Activated CD4-positive, alpha-beta T cell treated with anti-CD3 and anti-CD28 coated beads for 48 hours (primary cell): ENCODE data around the gene UBE2I.
"Not testable (repeated sequence)": the region's sequence is repeated elsewhere in the genome, so short reads cannot be mapped to it uniquely, and the experiment has no call there.

ENCODE experiments used
- DNase-seq: peaks from one replicate; pipeline ENCODE4 v3.0.0-alpha.2; 2020

Gene UBE2I

DNA sequence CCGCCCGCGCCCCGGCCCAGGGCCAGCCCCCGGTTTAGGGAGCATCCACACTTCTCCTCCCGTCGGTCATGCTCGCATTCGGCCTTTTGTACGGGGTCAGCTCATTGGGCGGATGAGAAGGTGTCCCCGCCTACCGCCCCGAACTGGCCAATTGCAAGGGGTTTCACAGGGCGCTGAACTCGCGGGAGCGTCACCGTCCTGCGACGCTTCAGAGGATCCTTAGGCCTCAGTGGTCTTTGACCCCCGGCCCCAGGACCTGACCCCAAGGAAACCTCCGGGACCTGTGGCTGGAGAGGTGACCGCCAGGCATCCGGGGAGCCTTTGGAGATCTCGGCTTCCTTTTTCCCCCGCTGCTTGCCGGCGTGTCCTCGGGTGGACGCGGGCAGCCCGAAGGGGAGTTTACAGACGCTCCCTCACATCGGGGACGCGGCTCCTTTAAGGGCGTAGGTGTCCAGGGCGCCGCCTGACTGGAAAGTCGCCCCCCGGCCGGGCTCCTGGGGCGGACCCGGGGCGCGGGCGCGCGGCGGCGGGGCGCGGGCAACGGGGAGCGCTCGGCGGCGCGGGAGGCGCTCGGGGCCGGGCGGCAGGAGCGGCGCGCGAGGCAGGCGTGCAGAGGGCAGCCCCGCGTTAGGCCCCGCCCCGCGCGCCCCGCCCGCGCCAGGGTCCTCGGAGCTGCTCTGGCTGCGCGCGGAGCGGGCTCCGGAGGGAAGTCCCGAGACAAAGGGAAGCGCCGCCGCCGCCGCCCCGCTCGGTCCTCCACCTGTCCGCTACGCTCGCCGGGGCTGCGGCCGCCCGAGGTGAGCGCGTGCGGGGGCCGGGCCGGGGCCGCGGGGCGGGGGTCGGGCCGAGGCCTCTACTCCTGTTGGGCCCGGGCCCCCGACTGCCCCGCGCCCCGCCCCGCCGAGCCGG is at the start of gene UBE2I:
TSS of gene UBE2I (plus strand) at position 660 of the 909 bp plus-strand sequence. CDS start 4,395 bp downstream, outside the sequence.
- DNase-seq: peak; percentile 98

DNA sequence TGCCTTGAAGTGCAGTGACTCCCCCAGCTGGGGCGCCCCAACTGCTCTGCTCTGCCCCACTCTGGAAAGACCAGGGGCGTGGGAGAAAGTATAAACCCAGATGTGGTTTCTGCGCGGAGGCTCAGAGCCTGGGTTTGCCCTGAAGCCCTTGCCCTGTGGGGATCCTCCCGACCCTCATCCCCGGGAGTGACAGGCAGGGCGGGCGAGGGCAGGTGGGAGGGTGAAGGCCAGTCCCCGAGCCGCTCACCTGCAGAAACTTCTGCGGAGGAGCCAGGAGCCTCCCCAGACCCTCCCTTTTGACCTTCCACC is 49.7 kb upstream of the UBE2I start:
- DNase-seq: no peak

DNA sequence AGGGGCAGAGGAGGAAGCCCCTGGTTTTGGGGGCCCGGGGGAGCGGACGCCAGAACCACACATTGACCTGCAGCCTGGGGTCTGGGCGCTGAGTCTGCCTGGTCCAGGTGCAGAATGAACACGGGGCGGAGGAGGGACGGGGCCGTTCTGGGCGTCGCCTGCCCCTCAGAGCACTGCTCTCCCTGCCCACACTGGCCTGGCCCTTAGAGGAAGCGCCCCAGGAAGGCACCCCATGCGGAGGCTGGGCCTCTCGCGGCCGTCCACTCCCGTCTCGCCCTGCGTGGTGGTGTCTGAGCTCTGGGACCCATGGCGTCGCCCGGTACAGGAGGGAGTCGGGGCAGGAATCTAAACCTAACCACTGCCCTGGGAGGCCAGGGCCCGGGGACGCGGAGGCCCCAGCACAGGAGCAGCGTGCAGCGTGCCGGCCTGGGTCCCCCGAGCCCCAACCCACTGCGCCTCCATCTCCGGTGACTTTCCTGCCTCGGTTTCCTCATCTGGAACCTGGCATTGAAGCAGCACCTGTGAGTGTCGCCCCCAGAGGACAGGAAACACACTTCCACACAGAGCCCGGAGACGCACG is 49.2 kb upstream of the UBE2I start:
- no peak for DNase-seq

- DNase-seq: no peak
Observed at GRCh38 chr16:1261131-1261892, 48.1 kb upstream of the UBE2I start.

- no peak for DNase-seq
Observed at GRCh38 chr16:1262210-1262845, 47.1 kb upstream of the UBE2I start.

DNA sequence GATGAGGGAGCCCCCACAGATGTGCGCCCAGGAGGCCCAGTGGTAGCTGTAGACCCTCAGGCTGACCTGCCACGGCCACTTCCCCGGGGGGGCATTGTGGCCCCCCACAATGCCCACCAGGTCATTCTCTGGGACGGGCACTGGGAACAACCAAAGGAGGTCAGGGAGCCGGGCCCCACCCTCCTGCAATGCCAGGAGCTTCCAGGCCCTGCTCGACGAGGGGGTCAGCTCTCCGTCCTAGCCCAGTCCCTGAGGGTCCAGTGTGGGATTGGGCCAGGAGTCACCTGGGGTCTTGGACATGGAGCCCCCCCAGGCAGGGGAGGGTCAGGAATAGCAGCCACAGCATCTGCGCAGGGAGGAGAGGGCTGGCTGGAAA is 46.6 kb upstream of the UBE2I start:
- DNase-seq: no peak

DNA sequence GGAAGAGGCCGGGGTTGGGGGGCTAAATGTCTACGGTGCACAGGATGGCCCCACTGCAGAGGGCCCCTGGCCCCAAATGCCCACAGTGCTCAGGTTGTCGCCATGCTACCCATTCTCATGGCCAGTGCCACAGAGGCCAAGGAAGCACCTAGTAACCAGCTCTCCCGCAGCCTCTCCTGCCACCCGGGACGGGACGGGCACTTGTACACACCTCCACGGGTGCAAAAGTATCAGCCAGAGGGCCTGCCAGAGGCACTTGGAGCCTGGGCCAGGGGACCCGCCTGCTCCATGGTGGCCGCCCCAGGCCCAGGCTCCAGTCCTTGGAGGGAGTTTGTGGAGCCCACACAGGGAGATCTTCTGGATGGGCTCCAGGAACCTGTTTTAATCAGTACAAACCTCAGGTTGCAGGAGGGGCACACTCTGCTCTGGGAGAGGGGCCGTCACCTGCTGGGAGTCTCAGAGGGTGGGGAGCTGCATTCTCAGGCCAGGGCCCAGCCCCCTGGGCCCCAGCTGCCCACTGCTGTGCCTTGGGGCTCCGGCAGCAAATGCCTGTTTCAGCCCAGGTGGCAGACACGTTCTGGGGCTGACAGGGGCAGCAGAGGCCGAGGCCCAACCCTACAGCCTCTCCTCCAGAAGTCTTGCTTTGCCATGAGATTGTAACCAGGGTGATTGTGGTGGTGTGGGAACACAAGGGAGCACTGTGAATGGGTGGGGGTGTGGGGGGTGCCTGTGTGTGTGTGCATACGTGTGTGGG is 45.7 kb upstream of the UBE2I start:
- DNase-seq: no peak

GRCh38 chr16:1264345-1265089 is 44.9 kb upstream of the UBE2I start:
- DNase-seq: no peak

DNA sequence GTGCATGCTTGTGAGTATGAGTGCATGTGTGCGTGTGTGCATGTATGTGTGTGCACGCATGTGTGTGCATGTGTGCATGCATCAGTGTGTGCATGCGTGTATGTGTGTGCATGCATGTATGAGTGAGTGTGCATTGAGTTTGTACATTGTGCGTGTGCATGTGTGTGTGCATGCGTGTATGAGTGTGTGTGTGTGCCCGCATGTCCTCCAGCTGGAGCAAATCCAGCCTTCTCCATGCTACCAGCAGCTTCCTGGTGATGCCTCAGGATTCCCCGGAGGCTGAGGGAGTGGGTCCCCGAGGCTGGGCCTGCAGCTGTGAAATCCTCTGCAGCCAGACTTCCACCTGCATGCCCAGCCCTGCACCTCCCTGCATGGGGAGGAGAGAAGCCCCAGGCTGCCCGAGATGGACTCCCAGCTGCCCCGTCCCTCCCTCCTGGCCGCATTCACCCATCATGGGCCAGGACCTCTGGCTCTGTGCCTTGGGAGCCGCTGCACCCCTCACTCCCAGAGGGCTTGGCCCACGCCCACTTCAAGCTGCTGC is 44.3 kb upstream of the UBE2I start:
- no peak for DNase-seq

- DNase-seq: no peak
Observed at GRCh38 chr16:1265826-1266225, 43.6 kb upstream of the UBE2I start.

- not testable (repeated sequence) for DNase-seq
Observed at GRCh38 chr16:1269418-1269817, 40.0 kb upstream of the UBE2I start.

DNA sequence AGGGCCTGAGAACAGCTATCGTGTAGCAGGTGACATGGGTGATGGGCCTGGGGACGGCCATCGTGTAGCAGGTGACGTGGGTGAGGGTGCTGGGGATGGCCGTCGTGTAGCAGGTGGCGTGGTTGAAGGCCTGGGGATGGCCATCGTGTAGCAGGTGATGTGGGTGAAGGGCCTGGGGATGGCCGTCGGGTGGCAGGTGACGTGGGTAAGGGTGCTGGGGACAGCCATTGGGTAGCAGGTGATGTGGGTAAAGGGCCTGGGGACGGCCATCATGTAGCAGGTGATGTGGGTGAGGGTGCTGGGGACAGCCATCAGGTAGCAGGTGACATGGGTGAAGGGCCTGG is 38.1 kb upstream of the UBE2I start:
- no peak for DNase-seq

GRCh38 chr16:1271724-1272413 is 37.6 kb upstream of the UBE2I start:
- not testable (repeated sequence) for DNase-seq

DNA sequence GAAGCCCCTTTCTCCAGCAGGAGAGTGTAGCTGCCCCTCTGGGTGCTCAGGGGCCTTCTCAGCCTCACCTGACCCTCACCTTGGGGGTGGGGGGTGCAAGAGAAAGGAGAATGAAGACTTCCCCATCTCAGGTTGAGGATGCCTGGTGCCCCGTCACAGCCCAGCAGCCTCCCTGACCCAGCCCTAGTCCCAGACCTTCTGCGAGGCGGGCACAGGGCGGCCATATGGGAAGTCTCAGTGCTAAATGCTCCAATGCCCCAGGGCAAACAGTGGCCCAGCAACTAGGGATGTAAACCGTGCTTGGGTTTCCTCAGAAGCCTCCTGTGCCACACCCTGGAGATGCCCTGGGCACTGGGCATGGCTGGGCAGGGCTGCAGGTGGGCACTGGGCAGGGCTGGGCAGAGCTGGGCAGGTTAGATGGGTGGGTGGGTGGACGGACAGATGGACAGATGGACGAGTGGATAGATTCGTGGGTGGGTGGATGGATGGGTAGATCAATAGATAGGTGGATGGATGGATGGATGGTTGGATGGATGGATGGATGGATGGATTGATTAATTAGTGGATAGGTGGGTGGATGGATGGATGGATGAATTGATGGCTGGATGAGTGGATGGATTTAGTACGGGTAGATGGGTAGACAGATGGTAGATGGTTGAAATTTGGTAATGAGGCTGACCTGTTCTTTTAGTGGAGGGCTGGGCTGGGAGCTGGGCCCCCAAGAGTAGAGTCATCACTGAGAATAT is 36.8 kb upstream of the UBE2I start:
- no peak for DNase-seq

DNA sequence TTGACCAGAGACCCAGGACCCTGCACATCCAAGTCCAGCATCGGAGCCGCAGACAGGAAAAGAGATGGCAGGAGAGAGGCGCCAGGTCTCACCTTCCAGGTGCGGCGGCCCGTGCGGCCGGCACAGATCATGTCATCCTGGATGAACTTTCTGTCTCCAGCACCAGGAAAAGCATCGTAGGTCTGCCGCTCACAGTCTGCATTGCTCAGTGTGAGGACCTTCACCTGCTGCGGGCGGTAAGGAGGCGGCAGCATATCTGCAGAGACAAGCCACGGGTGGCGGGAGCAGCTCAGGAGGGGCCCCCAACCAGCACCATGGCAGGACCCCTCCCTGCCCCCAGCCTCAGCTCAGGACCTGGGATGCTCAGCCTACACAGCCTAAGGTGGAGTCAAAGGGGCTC is 35.6 kb upstream of the UBE2I start:
- no peak for DNase-seq

- no peak for DNase-seq
Observed at GRCh38 chr16:1274767-1275166, 34.7 kb upstream of the UBE2I start.

DNA sequence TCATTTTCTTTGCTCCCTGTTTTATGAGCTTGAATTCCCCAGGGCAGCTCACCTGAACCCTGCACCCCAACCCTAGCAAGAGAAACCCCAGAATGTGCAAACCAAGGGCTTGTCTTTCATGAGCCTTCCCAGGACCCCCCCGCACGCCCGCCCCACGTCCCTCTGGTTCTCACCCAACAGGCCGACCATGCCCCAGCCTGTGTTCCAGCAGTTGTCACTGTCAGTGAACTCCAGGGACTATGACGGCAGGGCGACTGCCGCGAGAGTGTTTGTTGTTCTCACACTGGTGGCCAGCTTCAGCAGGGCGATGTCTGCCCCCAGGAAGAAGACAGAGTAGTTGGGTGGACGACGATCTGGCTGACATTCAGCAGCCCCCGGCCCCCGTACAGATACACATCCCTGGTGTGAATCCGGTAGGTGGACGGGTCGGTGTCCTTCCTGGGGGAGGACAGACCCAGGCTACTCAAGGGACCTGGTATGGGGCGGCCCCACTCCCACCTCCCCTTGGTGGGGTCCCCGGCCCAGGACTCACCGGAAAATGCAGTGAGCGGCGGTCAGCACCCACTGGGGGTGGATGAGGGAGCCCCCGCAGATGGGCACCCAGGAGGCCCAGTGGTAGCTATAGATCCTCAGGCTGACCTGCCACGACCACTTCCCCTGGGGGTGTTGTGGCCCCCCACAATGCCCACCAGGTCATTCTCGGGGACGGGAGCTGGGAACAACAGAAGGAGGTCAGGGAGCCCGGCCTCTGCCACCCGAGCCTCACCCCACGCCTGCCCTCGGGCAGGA is 33.5 kb upstream of the UBE2I start:
- DNase-seq: no peak

DNA sequence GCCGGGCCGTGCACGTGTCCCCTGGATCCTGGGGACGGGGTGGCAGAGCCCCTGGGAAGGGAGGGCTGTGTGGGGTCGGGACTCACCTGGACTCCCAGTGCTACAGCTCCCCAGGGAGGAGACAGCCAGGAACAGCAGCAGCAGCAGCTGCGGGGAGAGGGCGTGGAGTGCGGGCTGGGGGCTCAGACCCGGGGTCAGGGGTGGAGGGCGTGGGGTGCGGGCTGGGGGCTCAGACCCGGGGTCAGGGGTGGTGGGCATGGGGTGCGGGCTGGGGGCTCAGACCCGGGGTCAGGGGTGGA is 32.9 kb upstream of the UBE2I start:
- DNase-seq: no peak

- DNase-seq: no peak
Observed at GRCh38 chr16:1277151-1277598, 32.3 kb upstream of the UBE2I start.
